ENCODE data around the gene CMTM4.
A peak's percentile ranks its signal among the peaks of the same experiment; 100 is the strongest.
"Not testable (repeated sequence)": the region's sequence is repeated elsewhere in the genome, so short reads cannot be mapped to it uniquely, and the experiment has no call there.

CMTM4 gene

DNA sequence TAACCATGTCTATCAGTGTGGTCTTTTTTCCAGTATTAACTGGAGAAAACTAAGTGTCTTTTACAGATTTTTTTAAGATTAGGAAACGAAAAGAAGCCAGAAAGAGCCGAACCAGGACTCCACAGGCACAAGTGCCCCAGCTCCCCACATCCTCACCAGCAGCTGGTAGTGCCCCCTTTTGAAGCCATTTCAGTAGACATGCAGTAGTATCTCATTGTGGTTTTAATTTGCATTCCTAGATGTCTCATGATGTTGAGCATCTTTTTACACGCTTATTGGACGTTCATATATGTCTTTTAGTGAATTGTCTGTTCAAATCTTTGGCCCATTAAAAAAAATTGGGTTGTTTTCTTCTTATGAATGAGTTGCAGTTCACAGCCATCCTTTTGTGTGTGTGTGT is 96.8 kb downstream of the CMTM4 start:
- peaks cover 1% of the 10 kb centered on the region for H3K79me2 ChIP-seq (ENCODE audit: insufficient read depth, low read length)
- ATAC-seq (ENCODE audit: insufficient read depth, low read depth) (no peak), DNase-seq (peak; percentile 40)
- peaks cover 9% of the 10 kb centered on the region for H3K4me1 ChIP-seq (ENCODE audit: insufficient read depth, low read length)
- no peak overlapping the region for H2AFZ ChIP-seq (ENCODE audit: low read depth, low read length)
- no peaks in the 10 kb centered on the region; the same call in 1 of the 2 replicates for H3K36me3 ChIP-seq (ENCODE audit: insufficient read depth, low read length)
- no peaks in the 10 kb centered on the region for H4K20me1 ChIP-seq (ENCODE audit: insufficient read depth, low read length)
- TF ChIP-seq, protein P1, sequence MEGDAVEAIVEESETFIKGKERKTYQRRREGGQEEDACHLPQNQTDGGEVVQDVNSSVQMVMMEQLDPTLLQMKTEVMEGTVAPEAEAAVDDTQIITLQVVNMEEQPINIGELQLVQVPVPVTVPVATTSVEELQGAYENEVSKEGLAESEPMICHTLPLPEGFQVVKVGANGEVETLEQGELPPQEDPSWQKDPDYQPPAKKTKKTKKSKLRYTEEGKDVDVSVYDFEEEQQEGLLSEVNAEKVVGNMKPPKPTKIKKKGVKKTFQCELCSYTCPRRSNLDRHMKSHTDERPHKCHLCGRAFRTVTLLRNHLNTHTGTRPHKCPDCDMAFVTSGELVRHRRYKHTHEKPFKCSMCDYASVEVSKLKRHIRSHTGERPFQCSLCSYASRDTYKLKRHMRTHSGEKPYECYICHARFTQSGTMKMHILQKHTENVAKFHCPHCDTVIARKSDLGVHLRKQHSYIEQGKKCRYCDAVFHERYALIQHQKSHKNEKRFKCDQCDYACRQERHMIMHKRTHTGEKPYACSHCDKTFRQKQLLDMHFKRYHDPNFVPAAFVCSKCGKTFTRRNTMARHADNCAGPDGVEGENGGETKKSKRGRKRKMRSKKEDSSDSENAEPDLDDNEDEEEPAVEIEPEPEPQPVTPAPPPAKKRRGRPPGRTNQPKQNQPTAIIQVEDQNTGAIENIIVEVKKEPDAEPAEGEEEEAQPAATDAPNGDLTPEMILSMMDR (IDR thresholded peaks at IDR 0.05; ENCODE audit: borderline replicate concordance, extremely low read depth, low read length, poor library complexity, severe bottlenecking) = no peak
- TF ChIP-seq EZH2 (IDR thresholded peaks at IDR 0.05; ENCODE audit: borderline replicate concordance, low read depth, low read length, severe bottlenecking) = no peak
- H3K9ac ChIP-seq (ENCODE audit: low read depth, low read length) = no peak overlapping the region
- no peak overlapping the region for H3K27ac ChIP-seq (ENCODE audit: low read length)
- no peak overlapping the region for H3K4me2 ChIP-seq (ENCODE audit: insufficient read depth, low read length)
- H3K27me3 ChIP-seq (ENCODE audit: insufficient read depth, low read length, poor library complexity) = no peaks in the 10 kb centered on the region
- peaks cover 11% of the 10 kb centered on the region for H3K9me3 ChIP-seq (ENCODE audit: insufficient read depth, low read length, severe bottlenecking)
- no peak overlapping the region for H3K4me3 ChIP-seq (ENCODE audit: low read depth in 1 of 2, low read length in 2 of 2)

DNA sequence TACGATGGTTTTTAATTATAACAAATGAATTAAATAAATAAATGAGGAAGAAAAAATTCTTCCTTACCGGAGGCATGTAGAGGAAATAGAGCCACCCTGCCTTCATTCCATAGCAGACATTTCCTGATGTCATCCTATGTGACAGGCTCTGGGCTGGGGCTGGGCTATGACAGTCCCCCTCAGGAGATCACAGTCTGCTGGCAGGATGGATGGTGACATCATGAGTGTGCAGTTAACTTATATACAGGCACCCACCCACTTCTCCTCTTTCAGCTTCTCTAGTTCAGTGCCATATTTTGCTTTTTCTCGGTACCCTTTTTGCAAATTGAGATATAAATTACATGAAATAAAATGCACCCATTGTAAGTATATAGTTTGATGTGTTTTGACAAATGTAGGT is 98.4 kb downstream of the CMTM4 start:
- no peak for TF ChIP-seq EZH2 (IDR thresholded peaks at IDR 0.05; ENCODE audit: borderline replicate concordance, low read depth, low read length, severe bottlenecking)
- TF ChIP-seq, protein P1 (IDR thresholded peaks at IDR 0.05; ENCODE audit: borderline replicate concordance, extremely low read depth, low read length, poor library complexity, severe bottlenecking) = no peak
- no peaks in the 10 kb centered on the region for H3K4me1 ChIP-seq (ENCODE audit: insufficient read depth, low read length)
- ATAC-seq (ENCODE audit: insufficient read depth, low read depth) = peak; percentile 48; the same call in 1 of the 3 replicates

DNA sequence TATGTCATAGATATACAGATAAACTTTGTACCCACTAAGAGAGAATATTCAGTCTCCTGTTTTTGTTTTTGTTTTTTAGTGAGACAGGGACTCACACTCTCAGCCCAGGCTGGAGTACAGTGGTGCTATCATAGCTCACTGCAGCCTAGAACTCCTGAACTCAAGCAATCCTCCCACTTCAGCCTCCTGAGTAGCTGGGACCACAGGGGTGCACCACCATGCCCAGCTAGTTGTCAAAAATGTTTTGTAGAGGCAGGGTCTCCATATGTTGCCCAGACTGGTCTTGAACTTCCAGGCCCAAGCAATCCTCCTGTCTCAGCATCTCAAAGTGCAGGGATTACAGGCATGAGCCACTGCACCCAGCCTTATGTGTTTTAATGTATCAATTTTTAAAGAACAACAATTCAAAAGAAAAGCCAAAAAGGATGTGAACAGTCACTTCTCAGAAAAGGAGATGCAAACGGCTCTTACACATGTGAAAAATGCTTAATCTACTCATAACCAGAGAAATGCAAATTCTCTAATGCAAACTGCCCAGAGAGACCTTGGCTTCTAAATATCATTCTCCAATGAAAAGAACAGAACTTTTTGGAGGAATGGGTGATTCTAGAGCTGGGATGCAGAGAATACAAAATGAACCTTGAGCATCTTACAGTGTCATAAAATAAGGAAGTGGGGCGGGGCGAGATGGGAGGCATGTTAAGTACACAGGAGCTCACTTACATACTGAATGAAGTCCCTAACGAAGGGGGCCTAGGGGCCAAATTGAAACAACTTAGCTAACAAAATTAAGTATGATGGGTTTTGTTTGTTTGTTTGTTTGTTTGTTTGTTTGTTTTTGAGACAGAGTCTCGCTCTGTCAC is 99.3 kb downstream of the CMTM4 start:
- H2AFZ ChIP-seq (ENCODE audit: low read depth, low read length) = no peak overlapping the region
- H3K4me1 ChIP-seq (ENCODE audit: insufficient read depth, low read length) = no peaks in the 10 kb centered on the region
- ATAC-seq (ENCODE audit: insufficient read depth, low read depth) = no peak
- H3K9me3 ChIP-seq (ENCODE audit: insufficient read depth, low read length, severe bottlenecking) = peaks cover 11% of the 10 kb centered on the region
- TF ChIP-seq, protein P1 (IDR thresholded peaks at IDR 0.05; ENCODE audit: borderline replicate concordance, extremely low read depth, low read length, poor library complexity, severe bottlenecking) = no peak
- TF ChIP-seq EZH2 (IDR thresholded peaks at IDR 0.05; ENCODE audit: borderline replicate concordance, low read depth, low read length, severe bottlenecking) = no peak
- H3K4me3 ChIP-seq (ENCODE audit: low read depth in 1 of 2, low read length in 2 of 2) = no peak overlapping the region
- no peaks in the 10 kb centered on the region for H3K27me3 ChIP-seq (ENCODE audit: insufficient read depth, low read length, poor library complexity)
- no peak overlapping the region for H3K27ac ChIP-seq (ENCODE audit: low read length)
- no peaks in the 10 kb centered on the region for H4K20me1 ChIP-seq (ENCODE audit: insufficient read depth, low read length)
- H3K9ac ChIP-seq (ENCODE audit: low read depth, low read length) = no peak overlapping the region
- H3K36me3 ChIP-seq (ENCODE audit: insufficient read depth, low read length) = no peaks in the 10 kb centered on the region
- no peak for DNase-seq
- no peak overlapping the region for H3K4me2 ChIP-seq (ENCODE audit: insufficient read depth, low read length)
- H3K79me2 ChIP-seq (ENCODE audit: insufficient read depth, low read length) = no peaks in the 10 kb centered on the region

More for the DNA sequence above, 98.4 kb downstream of the CMTM4 start:
- no peak overlapping the region for H3K27ac ChIP-seq (ENCODE audit: low read length)
- H3K9me3 ChIP-seq (ENCODE audit: insufficient read depth, low read length, severe bottlenecking) = peaks cover 11% of the 10 kb centered on the region
- no peaks in the 10 kb centered on the region for H3K36me3 ChIP-seq (ENCODE audit: insufficient read depth, low read length)
- H3K4me3 ChIP-seq (ENCODE audit: low read depth in 1 of 2, low read length in 2 of 2) = no peak overlapping the region
- H3K27me3 ChIP-seq (ENCODE audit: insufficient read depth, low read length, poor library complexity) = no peaks in the 10 kb centered on the region
- no peak for DNase-seq
- H3K79me2 ChIP-seq (ENCODE audit: insufficient read depth, low read length) = no peaks in the 10 kb centered on the region
- no peak overlapping the region for H3K9ac ChIP-seq (ENCODE audit: low read depth, low read length)
- H2AFZ ChIP-seq (ENCODE audit: low read depth, low read length) = no peak overlapping the region
- H3K4me2 ChIP-seq (ENCODE audit: insufficient read depth, low read length) = no peak overlapping the region
- no peaks in the 10 kb centered on the region for H4K20me1 ChIP-seq (ENCODE audit: insufficient read depth, low read length)

DNA sequence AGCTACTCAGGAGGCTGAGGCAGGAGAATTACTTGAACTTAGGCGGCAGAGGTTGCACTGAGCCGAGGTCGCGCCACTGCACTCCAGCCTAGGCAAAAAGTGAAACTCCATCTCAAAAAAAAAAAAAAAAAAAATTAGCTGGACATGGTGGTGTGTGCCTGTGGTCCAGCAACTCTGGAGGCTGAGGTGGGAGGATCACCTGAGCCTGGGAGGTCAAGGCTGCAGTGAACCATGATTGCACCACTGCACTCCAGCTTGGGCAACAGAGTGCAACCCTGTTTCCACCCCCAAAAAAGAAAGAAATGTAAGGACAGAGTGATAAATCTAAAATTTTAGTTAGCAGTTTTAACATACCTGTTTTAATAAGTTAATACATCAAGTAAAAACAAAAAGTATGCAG is 100.0 kb downstream of the CMTM4 start:
- H3K27me3 ChIP-seq (ENCODE audit: insufficient read depth, low read length, poor library complexity); H3K9me3 ChIP-seq (ENCODE audit: insufficient read depth, low read length, severe bottlenecking); H3K27ac ChIP-seq (ENCODE audit: low read length); H3K79me2 ChIP-seq (ENCODE audit: insufficient read depth, low read length); H2AFZ ChIP-seq (ENCODE audit: low read depth, low read length); H3K9ac ChIP-seq (ENCODE audit: low read depth, low read length); ATAC-seq (ENCODE audit: insufficient read depth, low read depth); H3K4me2 ChIP-seq (ENCODE audit: insufficient read depth, low read length); DNase-seq; H3K4me1 ChIP-seq (ENCODE audit: insufficient read depth, low read length); H4K20me1 ChIP-seq (ENCODE audit: insufficient read depth, low read length); H3K36me3 ChIP-seq (ENCODE audit: insufficient read depth, low read length); H3K4me3 ChIP-seq (ENCODE audit: low read depth in 1 of 2, low read length in 2 of 2): not testable (repeated sequence)

All from DND-41 (cell line).